GM23248 (cell line): Measurements from ENCODE around the gene MGAT2.

Experiments used
- EZH2 ChIP-seq: fragments of 200-600 bp; sonication (generic); IDR thresholded peaks from 2 replicates; pipeline ENCODE4 v1.6.1; 2018; ENCODE audit warnings: antibody characterized with exemption, mild to moderate bottlenecking; ENCODE audit not compliant: insufficient read depth, poor library complexity, severe bottlenecking
- EZH2phosphoT487 ChIP-seq: fragments of 200-600 bp; sonication (generic); IDR thresholded peaks from 2 replicates; pipeline ENCODE4 v1.6.1; 2018; ENCODE audit warnings: antibody characterized with exemption, moderate library complexity, mild to moderate bottlenecking, low read depth; ENCODE audit not compliant: insufficient read depth

DNA sequence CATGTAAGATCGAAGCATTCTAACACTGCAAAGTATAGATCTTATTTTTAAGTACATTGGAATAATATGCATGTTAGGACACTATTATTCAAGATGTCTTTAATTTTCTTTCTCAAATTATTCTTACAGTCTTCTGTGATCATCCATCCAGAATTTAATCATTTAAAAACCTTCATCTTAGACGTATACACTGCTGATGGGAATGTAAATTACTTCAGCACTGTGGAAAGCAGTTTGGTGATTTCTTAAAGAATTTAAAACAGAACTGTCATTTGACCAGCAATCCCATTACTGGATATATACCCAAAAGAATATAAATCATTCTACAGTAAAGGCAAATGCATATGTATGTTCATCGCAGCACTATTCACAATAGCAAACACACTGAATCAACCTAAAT is 31.2 kb upstream of the MGAT2 start:
- TF ChIP-seq EZH2phosphoT487 (no peak), EZH2 (no peak)
